Uterus (tissue), 2 donors: ENCODE measurements around the gene ADGRF5.

Experiments used
- POLR2A ChIP-seq, 2 donors: fragments of 450-650 bp; IDR thresholded peaks; one replicate each; pipeline ENCODE4 v1.6.1; 2016; ENCODE audit warnings: antibody characterized with exemption in 2 of 2, mild to moderate bottlenecking in 1 of 2, moderate library complexity in 1 of 2
- TF ChIP-seq, protein P1 (sequence below), 4 experiments: fragments of 200-600 bp in 2 of 4; fragments of 450-650 bp in 2 of 4; sonication (generic) in 2 of 4; IDR thresholded peaks; one replicate each; pipeline ENCODE4 v1.5.1; 2016 to 2019; ENCODE audit warnings: antibody characterized with exemption in 4 of 4, mild to moderate bottlenecking in 2 of 4, moderate library complexity in 1 of 4

DNA sequence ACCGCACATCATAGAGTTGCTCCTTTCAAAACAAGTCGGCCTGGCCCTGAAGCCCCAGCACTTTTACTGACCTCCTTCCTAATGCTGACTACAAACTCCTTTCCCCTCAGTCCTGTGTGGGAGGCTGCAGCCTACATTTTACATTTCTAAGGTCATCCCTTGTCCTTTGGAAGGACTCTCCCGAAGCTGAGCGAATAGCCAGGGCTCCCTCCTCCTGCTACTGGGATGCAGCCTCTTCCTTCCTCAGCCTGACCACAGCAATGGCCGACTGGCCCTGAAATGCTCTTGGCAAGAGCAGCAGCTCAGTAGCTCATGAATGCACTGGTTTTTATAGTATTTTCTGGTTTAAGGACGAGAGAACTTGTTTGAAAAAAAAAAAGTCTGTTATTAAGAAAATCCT, 679 bp downstream of the ADGRF5 start:
- TF ChIP-seq, protein P1, sequence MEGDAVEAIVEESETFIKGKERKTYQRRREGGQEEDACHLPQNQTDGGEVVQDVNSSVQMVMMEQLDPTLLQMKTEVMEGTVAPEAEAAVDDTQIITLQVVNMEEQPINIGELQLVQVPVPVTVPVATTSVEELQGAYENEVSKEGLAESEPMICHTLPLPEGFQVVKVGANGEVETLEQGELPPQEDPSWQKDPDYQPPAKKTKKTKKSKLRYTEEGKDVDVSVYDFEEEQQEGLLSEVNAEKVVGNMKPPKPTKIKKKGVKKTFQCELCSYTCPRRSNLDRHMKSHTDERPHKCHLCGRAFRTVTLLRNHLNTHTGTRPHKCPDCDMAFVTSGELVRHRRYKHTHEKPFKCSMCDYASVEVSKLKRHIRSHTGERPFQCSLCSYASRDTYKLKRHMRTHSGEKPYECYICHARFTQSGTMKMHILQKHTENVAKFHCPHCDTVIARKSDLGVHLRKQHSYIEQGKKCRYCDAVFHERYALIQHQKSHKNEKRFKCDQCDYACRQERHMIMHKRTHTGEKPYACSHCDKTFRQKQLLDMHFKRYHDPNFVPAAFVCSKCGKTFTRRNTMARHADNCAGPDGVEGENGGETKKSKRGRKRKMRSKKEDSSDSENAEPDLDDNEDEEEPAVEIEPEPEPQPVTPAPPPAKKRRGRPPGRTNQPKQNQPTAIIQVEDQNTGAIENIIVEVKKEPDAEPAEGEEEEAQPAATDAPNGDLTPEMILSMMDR (IDR thresholded peaks at IDR 0.05) = no peak
- TF ChIP-seq POLR2A (IDR thresholded peaks at IDR 0.05) = no peak
